Measurements from ENCODE around the gene RPRD1B.

The RPRD1B gene

GRCh38 chr20:38034108-38034649, 633 bp downstream of the RPRD1B start:
- H3K27ac ChIP-seq, result peak overlapping the region; percentile 73
- DNase-seq (ENCODE audit: low read depth, low spot score), result no peak

GRCh38 chr20:38034961-38035360, 1.4 kb downstream of the RPRD1B start:
- DNase-seq (ENCODE audit: low read depth, low spot score), result no peak
- H3K27ac ChIP-seq, result peak overlapping the region; percentile 73

GRCh38 chr20:38036366-38036765, 2.8 kb downstream of the RPRD1B start:
- no peak for DNase-seq (ENCODE audit: low read depth, low spot score)
- no peak overlapping the region for H3K27ac ChIP-seq

- no peak overlapping the region for H3K27ac ChIP-seq
- DNase-seq (ENCODE audit: low read depth, low spot score), result no peak
Observed at GRCh38 chr20:38040276-38040675, 6.7 kb downstream of the RPRD1B start.

GRCh38 chr20:38043512-38044300, 10.2 kb downstream of the RPRD1B start:
- H3K27ac ChIP-seq, result peak overlapping the region; percentile 42
- peak; percentile 79 for DNase-seq (ENCODE audit: low read depth, low spot score)

GRCh38 chr20:38044685-38045084, 11.1 kb downstream of the RPRD1B start:
- H3K27ac ChIP-seq, result no peak overlapping the region
- DNase-seq (ENCODE audit: low read depth, low spot score), result no peak

- no peak overlapping the region for H3K27ac ChIP-seq
- no peak for DNase-seq (ENCODE audit: low read depth, low spot score)
Observed at GRCh38 chr20:38046572-38046971, 13.0 kb downstream of the RPRD1B start.

GRCh38 chr20:38049800-38050199, 16.3 kb downstream of the RPRD1B start:
- H3K27ac ChIP-seq, result peak overlapping the region; percentile 61
- DNase-seq (ENCODE audit: low read depth, low spot score), result peak; percentile 27

GRCh38 chr20:38050686-38051085, 17.1 kb downstream of the RPRD1B start:
- no peak for DNase-seq (ENCODE audit: low read depth, low spot score)
- H3K27ac ChIP-seq, result peak overlapping the region; percentile 61

GRCh38 chr20:38052870-38053269, 19.3 kb downstream of the RPRD1B start:
- no peak overlapping the region for H3K27ac ChIP-seq
- no peak for DNase-seq (ENCODE audit: low read depth, low spot score)

GRCh38 chr20:38054647-38055046, 21.1 kb downstream of the RPRD1B start:
- no peak overlapping the region for H3K27ac ChIP-seq
- no peak for DNase-seq (ENCODE audit: low read depth, low spot score)

- no peak for DNase-seq (ENCODE audit: low read depth, low spot score)
- no peak overlapping the region for H3K27ac ChIP-seq
Observed at GRCh38 chr20:38055294-38055693, 21.7 kb downstream of the RPRD1B start.

- DNase-seq (ENCODE audit: low read depth, low spot score), result no peak
- no peak overlapping the region for H3K27ac ChIP-seq
Observed at GRCh38 chr20:38055848-38056247, 22.3 kb downstream of the RPRD1B start.

GRCh38 chr20:38057351-38057972, 23.9 kb downstream of the RPRD1B start:
- no peak for DNase-seq (ENCODE audit: low read depth, low spot score)
- no peak overlapping the region for H3K27ac ChIP-seq

- peak overlapping the region; percentile 16 for H3K27ac ChIP-seq
- no peak for DNase-seq (ENCODE audit: low read depth, low spot score)
Observed at GRCh38 chr20:38059832-38060231, 26.3 kb downstream of the RPRD1B start.

- DNase-seq (ENCODE audit: low read depth, low spot score), result no peak
Observed at GRCh38 chr20:38060536-38060935, 27.0 kb downstream of the RPRD1B start.

GRCh38 chr20:38061109-38061508, 27.6 kb downstream of the RPRD1B start:
- H3K27ac ChIP-seq, result no peak overlapping the region
- no peak for DNase-seq (ENCODE audit: low read depth, low spot score)

More at GRCh38 chr20:38060536-38060935, 27.0 kb downstream of the RPRD1B start:
- peak overlapping the region; percentile 3 for H3K27ac ChIP-seq

- DNase-seq (ENCODE audit: low read depth, low spot score), result no peak
- H3K27ac ChIP-seq, result no peak overlapping the region
Observed at GRCh38 chr20:38062890-38063289, 29.3 kb downstream of the RPRD1B start.

GRCh38 chr20:38063911-38064530, 30.5 kb downstream of the RPRD1B start:
- no peak overlapping the region for H3K27ac ChIP-seq
- no peak for DNase-seq (ENCODE audit: low read depth, low spot score)

- H3K27ac ChIP-seq, result no peak overlapping the region
- no peak for DNase-seq (ENCODE audit: low read depth, low spot score)
Observed at GRCh38 chr20:38065764-38066375, 32.3 kb downstream of the RPRD1B start.
